Jurkat, Clone E6-1 (cell line): ENCODE data around the gene PRCP.

ENCODE experiments used
- DNase-seq: peaks from one replicate; pipeline ENCODE4 v3.0.0-alpha.2; 2011; ENCODE audit warnings: low read depth, low spot score
- H3K4me3 ChIP-seq: 2 replicates; pipeline ENCODE4 v1.5.1; 2011; ENCODE audit warnings: mild to moderate bottlenecking, low read length, control low read depth, moderate library complexity

The PRCP gene

DNA sequence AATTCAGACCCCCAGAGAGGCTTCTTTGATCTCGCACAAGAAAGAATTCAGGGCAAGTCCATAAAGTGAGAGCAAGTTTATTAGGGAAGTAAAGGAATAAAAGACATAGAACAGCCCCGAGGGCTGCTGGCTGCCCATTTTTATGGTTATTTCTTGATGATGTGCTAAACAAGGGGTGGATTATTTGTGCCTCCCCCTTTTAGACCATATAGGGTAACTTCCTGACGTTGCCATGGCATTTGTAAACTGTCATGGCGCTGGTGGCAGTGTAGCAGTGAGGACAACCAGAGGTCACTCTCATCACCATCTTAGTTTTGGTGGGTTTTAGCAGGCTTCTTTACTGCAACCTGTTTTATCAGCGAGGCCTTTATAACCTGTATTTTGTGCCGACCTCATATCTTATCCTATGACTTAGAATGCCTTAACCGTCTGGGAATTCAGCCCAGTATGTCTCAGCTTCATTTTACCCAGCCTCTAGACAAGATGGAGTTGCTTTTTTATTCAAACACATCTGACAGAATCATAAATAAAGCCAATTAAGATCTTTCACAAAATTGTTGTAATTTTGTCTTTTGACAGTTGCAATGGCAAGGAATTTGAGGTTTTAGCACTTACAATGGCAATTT is 8.9 kb upstream of the PRCP start:
- no peak overlapping the region for H3K4me3 ChIP-seq
- no peak for DNase-seq

DNA sequence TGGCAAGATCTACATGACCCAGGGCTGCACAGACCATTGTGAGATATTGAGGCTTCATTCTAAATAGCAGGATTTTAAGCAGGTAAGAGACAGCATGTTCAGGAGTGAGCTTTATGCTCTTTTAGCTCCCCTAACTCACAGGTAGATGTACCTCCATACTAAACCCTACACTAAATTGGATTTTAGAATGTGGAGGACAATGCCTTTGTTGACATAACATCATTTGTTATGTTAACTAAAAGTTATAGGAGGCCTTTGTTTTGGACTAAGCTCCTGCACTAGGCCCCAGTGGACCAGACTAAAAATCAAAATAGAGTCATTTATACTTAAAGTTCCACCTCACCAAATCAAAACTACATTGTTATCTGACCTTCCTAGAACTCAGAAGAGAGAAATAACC is 8.1 kb upstream of the PRCP start:
- H3K4me3 ChIP-seq: no peak overlapping the region

DNA sequence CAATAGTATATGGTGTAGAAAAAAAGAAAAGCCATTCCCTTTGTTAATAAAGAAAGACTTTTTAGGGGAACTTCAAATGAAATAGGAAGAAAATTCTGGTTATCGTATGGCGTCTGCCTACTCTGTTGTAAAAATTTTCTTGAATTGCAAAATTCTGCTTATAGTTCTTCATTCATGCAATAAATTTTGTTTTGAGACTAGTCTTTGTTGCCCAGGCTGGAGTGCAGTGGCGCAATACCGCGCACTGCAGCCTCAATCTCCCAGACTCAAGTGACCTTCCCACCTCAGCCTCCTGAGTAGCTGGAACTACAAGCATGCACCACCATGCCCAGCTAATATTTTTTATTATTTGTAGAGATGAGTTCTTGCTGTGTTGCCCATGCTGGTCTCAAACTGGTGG is 7.1 kb upstream of the PRCP start:
- no peak for DNase-seq
- no peak overlapping the region for H3K4me3 ChIP-seq

More for the DNA sequence above, 8.1 kb upstream of the PRCP start:
- DNase-seq: no peak

DNA sequence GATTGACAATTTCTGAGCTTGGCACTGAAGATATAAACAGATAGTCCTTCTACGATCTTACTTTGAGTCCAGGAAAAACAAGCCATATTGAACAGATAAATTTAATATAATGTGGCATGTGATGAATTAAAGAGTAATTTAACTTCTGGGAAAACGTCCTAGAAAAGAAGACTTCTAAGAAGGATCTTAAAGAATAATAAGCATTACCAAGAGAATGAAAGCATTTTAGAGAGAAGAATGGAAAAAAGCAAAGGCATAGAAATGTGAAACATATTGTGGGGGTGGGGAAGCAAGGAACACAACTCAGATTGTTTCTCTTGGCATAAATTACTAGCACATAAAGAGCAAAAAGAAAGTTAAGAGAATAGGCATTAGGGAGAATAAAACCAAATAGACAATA is 6.7 kb upstream of the PRCP start:
- no peak overlapping the region for H3K4me3 ChIP-seq
- DNase-seq: no peak

DNA sequence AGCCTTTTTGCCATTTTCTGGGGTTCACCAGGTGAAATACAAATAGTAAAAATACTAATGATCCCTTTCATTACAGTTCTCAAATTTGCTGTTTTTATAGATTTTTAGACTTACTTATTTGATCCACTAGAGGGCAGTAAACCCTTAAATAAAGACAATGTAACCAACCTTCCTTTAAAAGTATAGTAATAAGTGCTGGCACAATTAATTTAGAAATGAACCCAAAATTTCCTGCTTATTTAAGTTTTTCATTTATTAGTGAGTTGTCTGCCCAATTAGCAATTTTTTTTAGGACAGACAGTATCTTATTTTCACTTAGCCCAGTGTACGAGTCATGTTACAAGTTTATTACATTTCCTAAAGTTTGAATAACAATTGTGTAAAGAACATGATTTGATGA is 6.0 kb upstream of the PRCP start:
- no peak for DNase-seq
- H3K4me3 ChIP-seq: no peak overlapping the region

DNA sequence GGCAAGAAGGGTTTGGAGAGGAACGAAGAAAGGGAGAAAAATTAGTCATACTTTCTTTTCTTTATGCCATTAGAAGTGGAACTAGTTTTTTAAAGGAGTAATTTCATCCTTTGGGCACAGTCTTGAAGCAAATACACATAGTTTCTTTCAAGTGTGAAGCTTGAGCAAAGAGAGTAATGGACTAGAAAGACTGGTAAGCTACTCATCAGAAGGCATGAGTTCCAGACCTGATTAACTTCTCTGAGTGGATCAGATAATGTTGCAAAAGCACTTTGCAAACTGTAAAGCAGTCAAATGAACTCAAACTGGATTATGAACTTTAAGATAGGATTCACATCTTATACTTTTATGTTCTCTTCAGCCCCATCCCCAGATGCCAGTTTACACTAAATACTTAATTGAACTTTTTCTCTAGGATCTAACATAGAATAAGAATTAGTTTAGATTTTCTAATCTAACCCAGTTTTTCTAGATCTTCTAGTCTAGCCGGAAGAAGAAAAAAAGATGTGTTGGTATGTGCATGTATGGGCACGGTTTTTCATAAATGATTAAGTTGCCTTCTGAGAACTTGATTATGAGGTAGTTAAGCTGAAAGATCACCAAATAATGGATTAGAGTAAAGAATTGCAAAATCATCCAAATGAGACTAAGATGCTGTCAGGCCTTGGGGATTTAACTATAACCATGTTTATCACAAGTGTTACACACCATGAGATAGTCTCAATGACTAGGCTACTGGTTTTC is 3.8 kb upstream of the PRCP start:
- no peak overlapping the region for H3K4me3 ChIP-seq
- DNase-seq: no peak

DNA sequence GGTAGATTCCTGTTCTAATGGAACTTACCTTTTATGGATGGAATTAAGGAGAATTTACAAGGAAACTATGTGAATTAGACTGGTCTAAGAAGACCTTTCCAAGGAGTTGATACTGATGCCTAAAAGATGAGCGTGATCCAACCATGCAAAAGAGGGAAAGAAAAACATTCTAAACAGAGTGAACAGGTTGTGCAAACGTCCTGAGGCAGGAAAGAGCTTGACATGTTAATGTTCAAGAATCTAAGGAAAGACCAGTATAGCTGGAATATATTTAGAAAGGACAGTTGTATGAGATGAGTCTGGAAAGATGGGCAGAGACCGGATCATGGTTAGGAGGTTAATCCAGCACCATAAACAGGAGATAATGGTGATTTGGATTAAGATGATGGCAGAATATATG is 2.6 kb upstream of the PRCP start:
- peak overlapping the region; percentile 85 for H3K4me3 ChIP-seq
- no peak for DNase-seq

DNA sequence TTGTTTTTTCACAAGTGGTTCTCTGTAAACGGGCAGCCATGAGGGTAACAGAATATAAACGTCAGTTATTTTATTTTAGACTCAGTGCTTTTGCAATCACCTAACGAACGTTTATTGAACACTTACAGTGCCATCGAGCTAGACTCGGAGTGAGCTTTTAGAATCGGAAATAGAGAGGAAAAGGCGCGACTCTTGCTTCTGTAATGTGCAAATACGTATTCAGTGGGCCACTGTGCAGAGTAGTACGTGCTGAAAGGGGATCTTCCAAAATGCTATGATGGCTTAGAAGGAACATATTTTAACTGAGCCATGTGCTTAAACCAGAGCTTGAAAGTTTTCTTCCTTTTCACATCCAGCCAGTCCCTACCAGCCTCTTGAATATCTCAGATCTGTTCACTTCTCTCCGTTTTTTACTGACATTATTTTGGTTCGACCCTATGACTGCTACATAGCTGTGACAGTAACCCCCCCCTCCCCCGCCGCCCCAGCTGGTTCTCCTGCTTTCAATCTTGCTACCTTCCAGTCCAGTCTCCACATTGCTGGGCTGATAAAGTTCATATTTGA is 1.8 kb upstream of the PRCP start:
- DNase-seq: no peak
- H3K4me3 ChIP-seq: peak overlapping the region; percentile 85

DNA sequence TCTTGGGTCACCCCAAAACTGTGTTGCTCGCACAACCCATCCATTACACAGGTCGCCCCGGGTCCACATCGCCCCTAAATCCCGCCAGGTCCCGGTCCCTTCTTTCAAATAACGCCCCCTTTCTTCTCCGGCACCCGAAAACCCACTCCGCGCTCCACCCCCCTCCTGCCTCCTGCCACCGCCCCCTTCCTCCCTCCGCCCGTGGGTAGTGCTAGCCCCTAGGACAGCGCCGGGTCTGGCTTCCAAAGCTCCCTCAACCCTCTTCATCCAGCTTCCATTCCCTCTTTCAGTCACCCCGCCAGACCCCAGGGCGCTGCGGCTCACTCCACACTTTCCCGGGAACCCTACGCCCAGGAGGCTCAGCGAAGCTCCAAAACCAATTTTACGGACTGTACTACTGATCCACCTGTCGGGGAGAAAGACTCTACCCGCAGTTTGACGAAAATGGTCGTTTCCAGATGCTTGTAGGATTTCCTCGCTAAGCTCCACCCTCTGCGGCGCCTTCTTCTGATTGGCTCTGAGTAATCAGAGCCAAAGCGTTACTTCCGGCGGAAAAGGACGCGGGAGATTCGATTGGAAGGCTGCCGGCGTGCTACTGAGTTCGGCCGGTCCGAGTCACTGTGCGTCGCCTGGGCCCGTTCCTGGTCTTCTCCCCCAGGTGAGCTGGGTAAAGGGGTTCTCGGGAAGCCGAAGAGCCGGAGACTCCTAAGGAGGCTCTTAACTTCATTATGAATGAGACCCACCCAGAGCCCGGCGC is 1.1 kb upstream of the PRCP start, which contains the start of gene DDIAS:
DDIAS (plus strand) TSS at position 572 of the 757 bp plus-strand sequence. CDS start 13,003 bp downstream, outside the sequence.
- peak; percentile 98 for DNase-seq
- H3K4me3 ChIP-seq: peak within 1 kb of the TSS; percentile 85

DNA sequence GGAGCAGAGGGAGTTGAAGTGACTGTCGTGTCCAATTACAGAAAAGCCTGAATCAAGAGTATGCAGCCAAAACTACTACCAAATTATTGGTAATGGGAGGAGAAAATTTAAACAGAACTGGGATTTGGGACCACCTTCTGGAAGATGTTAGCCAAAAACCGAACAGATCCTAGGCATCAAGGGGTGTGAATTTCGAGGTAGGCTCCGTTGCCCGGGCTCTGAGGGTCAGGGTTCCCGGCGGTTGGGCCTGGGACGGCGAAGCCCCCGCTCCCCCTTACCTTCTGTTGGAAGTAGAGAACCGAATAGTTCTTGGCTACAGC is 313 bp downstream of the PRCP start:
- DNase-seq: no peak
- peak overlapping the region; percentile 85 for H3K4me3 ChIP-seq

DNA sequence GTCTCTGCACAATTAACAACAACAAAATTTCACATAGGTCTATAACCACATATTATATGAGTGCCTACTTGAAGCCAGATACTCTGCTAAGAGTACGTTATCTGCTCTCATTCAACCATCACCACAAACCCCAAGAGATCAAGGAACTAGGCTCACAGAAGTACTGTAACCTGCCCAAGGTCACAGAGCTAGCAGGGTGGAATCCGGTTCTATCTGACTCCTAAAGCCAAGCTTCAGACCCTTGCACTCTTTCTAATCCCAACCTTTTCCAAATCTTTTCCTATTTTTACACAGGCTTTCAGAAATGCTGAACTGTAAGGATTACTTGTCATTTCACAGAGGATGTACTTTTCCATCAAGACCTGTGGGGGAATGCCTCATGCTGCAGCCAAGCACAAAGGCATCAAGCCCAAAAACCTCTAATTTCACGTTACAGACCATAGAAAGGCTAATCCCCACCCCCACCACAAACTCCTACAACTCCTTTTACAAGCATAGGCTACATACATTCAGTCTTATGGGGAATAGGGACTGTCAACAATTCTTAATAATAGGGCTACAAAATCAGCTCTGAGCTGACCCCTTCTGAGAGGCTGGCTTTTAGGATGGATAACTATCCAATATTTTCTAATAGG is 927 bp downstream of the PRCP start:
- DNase-seq: peak; percentile 88
- peak overlapping the region; percentile 85 for H3K4me3 ChIP-seq

DNA sequence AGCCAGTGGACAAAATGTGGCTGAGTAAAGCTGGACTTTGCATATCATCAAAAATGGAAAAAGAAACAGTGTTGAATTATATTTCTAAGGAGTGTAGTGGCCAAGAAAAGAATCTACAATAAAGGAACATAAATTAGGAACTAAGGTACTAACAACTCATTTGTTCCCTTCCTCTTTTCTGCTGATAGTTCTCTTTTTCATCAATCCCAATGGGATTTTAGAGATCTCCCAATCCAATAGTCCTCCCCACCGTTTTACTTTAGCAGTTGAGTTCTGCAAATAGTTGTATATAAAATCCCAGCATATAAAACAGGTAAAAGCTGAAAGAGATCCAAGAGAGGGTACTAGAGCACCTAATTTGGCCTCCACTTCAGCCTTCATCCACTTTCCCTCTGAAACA is 2.0 kb downstream of the PRCP start:
- no peak overlapping the region for H3K4me3 ChIP-seq
- DNase-seq: no peak

DNA sequence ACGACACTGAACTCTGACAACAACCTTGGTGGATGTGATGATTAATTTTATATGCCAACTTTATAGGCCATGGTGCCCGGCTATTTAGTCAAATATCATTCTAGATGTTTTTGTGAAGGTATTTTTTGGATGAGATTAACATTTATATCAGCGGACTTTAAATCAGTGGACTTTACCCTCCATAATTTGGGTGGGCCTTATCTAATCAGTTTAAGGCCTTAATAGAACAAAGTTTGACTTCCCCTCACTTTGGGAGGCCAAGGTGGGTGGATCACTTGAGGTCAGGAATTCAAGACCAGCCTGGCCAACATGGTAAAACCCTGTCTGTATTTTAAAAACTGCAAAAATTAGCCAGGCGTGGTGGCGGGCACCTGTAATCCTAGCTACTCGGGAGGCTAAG is 4.0 kb downstream of the PRCP start:
- no peak overlapping the region for H3K4me3 ChIP-seq
- DNase-seq: no peak

DNA sequence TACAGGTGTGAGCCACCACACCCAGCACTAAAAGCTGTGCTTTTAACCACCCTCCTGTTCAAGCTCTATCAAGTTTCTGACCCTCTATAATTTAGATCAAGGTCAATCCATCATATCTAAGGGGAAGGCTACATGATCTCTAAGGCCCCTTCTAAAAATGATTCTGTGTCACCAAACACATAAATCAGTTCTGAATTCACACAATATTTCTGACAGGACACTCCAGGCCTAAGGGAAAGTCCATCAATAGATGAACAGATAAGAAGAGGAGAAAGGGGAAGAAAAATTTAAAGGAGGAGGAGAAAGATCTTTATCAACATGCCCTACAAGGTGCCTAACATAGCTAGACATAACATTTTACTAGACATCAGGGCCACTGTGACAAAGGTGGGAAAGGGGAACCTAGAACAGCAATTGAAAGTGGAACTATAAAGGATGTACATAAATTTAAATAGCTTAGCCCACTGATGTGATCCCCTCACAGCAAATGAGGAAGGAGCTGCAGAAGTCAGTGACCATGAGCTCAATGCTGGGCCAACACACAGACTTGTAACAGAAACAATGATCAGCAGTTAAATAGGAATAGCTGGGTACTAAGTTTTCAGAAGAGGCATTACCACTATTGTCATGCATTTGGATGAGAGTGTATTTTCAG is 4.7 kb downstream of the PRCP start:
- no peak for DNase-seq
- H3K4me3 ChIP-seq: no peak overlapping the region

DNA sequence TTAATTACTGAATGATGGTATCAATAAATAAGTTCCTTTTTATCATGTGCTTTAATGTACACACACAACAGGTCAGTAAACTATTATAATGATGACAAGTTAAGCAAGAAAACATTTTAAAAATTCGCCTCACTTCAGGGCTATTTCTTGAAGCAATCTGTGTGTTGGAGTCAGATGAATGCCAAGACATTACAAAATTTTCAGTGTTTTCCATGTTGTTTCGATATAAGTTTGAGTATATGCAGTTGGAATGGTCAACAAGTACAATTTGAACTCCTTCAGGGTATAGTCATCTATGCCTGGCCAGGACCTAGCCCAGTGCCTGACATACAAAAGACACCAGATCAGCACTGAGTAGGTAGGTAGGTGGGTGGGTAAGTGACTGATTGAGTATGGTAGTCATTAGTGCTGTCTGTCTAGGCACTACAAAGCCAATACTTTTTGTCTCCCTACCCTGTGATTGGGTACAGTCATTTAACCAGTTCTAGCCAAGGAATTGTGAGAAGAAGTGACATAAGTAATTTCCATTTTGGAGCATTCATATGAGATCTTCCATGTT is 7.5 kb downstream of the PRCP start:
- DNase-seq: no peak

DNA sequence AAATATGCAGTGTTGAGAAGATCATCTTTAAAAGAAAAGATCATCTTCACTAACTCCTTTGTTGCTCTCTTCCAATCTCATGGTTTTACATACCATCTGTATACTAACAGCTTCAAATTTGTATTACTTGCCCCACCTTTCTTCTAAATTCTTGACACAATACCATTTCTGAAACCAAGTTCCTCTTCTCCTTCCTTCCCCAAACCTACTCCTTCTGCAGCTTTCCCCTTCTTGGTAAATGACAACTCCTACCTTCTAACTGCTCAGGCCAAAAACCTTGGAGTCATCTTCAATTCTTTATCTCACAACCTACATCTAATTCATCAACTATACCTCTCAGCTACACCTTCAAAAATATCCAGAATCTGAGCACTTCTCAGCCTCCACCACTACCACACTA is 9.3 kb downstream of the PRCP start:
- H3K4me3 ChIP-seq: no peak overlapping the region
- no peak for DNase-seq

More for the DNA sequence above, 7.5 kb downstream of the PRCP start:
- H3K4me3 ChIP-seq: no peak overlapping the region

DNA sequence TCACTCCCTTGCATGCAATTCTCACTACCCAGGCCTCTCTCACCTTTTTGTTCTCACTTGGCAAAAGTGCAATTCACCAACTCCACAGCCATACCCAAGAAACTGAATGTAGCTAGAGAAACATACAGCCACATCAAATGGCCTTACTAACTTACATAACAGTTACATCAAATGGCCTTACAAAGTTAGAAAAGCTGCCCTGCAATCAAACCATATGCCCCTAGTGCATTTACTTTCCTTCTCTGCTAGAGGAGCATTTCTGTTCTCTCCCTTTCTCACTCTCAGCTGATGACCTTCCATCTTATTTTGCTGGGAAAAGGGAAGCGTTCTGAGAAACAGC is 10.3 kb downstream of the PRCP start:
- DNase-seq: no peak
- H3K4me3 ChIP-seq: no peak overlapping the region

DNA sequence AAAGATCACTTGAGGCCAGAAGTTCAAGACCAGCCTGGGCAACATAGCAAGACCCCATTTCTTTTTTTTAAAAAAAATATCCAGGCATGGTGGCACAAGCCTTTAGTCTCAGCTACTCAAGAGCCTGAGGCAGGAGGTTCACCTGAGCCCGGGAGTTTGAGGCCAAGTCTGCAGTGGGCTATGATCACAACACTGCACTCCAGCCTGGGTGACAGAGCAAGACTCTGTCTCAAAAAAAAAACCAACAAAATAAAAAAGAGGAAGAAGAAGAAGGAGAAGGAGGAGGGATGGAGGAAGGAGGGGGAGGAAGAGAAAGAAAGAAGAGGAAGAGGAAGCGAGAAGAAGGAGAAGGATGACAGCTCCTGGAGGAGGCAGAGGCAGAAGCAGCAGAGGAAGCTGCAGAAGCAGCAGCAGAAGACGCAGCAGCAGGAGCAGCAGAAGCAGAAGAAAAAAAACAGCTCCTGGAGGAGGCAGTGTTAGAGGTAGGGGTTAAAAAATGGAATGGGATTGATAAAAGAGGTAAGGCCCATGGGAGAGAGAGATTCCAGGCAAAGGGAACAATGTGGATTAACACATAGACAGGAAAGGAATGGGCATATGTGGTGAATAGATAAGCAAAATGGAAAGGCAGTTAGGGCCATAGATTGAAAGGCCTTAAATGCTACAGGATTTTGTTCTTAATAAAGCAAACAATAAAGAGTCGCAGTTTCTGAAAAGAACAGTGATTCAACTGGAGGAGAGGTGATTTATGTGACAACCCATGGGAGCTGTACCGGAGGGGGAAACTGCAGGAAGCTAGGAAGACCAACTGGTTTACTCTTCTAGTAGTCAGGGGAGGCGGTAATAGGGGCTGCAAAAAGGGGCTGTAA is 10.9 kb downstream of the PRCP start:
- no peak for DNase-seq
- H3K4me3 ChIP-seq: no peak overlapping the region
